ENCODE measurements around the gene ZNF432. TPM values are rescaled to one million over a fixed set of nuclear protein-coding genes. Genes with fewer than 3 reads are reported as not detected.
A peak's percentile ranks its signal among the peaks of the same experiment; 100 is the strongest.

Gene ZNF432
- total and polyA plus RNA-seq, 2 of the 13 experiments (the other 11 are each of a cell fraction or from before 2014, with no cell fraction given): 4.1 to 8.7 TPM

- peak; percentile 97 for TF ChIP-seq ZNF580 (CRISPR knock-in tag; IDR thresholded peaks at IDR 0.05; ENCODE audit: borderline replicate concordance, low read depth)
- no peak for TF ChIP-seq ZNF839 (CRISPR knock-in tag; IDR thresholded peaks at IDR 0.05; ENCODE audit: borderline replicate concordance)
- no peak for TF ChIP-seq NR2F1 (CRISPR knock-in tag; IDR thresholded peaks at IDR 0.05)
- no peak for TF ChIP-seq HOXA9 (CRISPR knock-in tag; IDR thresholded peaks at IDR 0.05; ENCODE audit: borderline replicate concordance)
- TF ChIP-seq TRAFD1 (CRISPR knock-in tag; IDR thresholded peaks at IDR 0.05; ENCODE audit: borderline replicate concordance): no peak
- peak; percentile 86 for TF ChIP-seq ZNF350 (CRISPR knock-in tag; IDR thresholded peaks at IDR 0.05; ENCODE audit: borderline replicate concordance, low read depth)
- TF ChIP-seq PREB (CRISPR knock-in tag; IDR thresholded peaks at IDR 0.05): no peak
- no peak; the same call in 1 of the 2 replicates for TF ChIP-seq NCOA2 (CRISPR knock-in tag; IDR thresholded peaks at IDR 0.05)
- no peak for TF ChIP-seq ZNF720 (CRISPR knock-in tag; IDR thresholded peaks at IDR 0.05)
- peak; percentile 97 for TF ChIP-seq SAP130 (CRISPR knock-in tag; IDR thresholded peaks at IDR 0.05; ENCODE audit: low read depth)
- TF ChIP-seq GRHL1 (CRISPR knock-in tag; conservative IDR thresholded peaks at IDR 0.05): no peak
- peak; percentile 32; the same call in 1 of the 2 replicates for TF ChIP-seq THRA (CRISPR knock-in tag; IDR thresholded peaks at IDR 0.05; ENCODE audit: borderline replicate concordance)
- no peak for TF ChIP-seq ZNF256 (CRISPR knock-in tag; conservative IDR thresholded peaks at IDR 0.05)
- peak in 1 of 2 experiments; percentile 48; a peak in 1 of 4 replicates for TF ChIP-seq EP300 (IDR thresholded peaks at IDR 0.05; ENCODE audit: low read depth in 2 of 2, low read length in 2 of 2)
- peak; percentile 12; the same call in 1 of the 2 replicates for TF ChIP-seq EP300 (CRISPR knock-in tag; IDR thresholded peaks at IDR 0.05; ENCODE audit: borderline replicate concordance)
- TF ChIP-seq PBX2 (CRISPR knock-in tag; IDR thresholded peaks at IDR 0.05): no peak
- TF ChIP-seq RNF219 (CRISPR knock-in tag; IDR thresholded peaks at IDR 0.05): no peak
- TF ChIP-seq PHF5A (CRISPR knock-in tag; IDR thresholded peaks at IDR 0.05; ENCODE audit: low read depth, unreplicated experiment): no peak
Observed at GRCh38 chr19:52028027-52028779, 20.4 kb downstream of the ZNF432 start, which contains the start of gene ZNF614 (continued).
